LoVo (cell line): Measurements from ENCODE around the gene RGS5.

ENCODE experiments used
- DNase-seq: peaks from one replicate; pipeline ENCODE4 v3.0.0-alpha.2; 2016; ENCODE audit warnings: low spot score

The RGS5 gene

DNA sequence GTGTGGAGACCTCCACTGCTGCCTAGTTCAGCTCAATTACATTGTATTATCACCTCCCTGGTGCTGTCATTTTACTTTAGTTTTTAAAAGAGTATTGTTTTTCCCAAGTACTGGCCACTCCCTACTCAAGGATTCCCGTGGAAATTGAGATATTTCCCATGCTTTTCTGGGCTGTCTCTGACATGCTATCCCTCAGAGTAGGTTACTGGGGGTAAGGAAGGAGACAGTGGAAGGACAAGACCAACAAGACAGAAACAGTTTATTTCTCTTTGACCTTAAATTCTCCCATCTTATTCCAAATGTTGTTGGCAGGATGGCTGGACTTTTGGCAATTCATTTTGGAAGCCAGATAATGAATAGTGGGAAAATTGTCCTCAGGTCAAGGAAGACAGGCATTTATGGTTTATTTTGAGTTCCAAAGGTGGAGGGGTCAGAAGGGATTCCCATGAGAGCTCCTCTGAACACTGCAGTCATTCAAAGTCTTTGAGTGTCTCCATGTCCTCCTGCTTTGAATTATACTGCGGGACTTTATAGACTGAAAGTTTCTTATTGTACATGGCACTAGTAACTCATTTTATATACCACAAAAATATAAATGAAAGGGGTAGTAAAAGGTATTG is 20.3 kb downstream of the RGS5 start:
- DNase-seq: no peak

DNA sequence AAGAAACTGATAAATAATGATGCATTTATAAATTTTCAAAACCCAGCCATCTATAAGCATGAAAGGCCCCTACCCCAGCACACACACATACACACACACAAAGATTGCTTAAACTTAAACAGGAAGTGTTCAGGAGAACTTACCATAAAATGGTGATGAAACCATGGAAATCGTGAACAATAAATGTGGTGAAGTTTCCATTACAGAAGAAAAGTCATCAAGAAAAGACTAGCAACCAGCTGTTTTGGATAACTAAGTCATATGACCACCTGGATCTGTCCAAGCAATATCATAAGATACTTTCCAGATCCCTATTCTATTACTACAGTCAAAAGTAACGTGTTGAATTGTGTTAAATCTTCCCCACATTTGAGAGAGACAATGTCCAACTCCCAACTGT is 24.1 kb downstream of the RGS5 start:
- DNase-seq: no peak

DNA sequence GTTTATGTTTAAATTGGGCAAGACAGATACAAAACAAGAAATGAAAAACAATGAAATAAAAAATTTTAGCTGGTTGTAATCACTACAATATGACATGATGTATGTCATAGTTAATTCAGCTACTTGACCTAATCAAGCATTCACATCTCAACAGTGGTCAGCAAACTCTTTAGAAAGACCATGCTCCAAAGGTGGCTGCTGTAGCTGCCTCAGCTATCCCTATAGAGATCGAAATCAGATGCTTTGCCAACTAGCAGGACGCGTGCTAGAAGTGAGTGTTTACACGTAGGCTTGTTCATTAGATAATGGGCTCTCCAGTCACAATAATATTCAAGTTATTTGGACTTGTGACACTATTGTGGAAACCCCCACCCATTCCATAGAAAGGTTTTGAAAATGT is 25.9 kb downstream of the RGS5 start:
- no peak for DNase-seq

DNA sequence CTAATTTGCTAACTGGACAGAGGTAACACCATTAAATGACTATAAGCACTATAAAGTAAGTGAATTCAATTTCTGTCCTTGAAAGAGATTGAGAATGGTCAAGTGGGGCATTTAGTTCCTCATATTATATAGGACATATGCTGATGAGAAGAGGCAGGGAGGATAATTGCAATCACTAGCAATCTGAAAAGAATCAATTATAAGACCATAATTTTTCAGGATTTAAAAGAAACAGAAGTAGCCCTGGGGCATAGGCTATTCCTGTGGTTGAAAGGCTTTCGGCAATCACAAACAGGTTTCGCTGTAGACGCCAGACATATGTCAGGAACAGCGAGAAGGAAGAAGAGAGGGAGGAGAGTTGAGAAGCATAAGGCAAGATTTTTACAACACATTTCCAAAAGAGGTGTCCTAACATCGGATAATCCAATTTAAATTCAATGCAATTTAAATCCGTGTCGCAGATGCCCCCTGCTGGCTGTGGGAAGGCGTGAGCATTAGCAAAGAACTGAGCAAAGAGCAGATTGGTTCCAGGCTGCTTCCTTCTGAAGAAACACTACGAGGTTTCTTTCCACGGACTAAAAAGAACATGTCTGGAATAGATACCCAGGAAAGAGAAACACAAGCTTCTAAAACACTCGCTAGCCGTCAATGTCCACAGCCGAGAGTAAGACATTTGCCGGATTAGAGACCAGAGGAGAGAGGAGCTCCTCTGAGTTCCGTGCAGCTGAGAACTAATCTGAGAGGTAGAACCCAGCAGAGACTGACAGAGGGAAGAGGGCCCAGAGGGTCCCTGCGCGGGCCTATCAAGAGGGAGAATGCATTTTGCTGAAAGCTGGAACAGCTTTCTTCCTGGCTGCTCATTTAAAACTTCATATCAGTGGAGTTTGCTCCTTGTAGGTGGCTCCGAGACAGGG is 27.9 kb downstream of the RGS5 start:
- DNase-seq: peak; percentile 47

DNA sequence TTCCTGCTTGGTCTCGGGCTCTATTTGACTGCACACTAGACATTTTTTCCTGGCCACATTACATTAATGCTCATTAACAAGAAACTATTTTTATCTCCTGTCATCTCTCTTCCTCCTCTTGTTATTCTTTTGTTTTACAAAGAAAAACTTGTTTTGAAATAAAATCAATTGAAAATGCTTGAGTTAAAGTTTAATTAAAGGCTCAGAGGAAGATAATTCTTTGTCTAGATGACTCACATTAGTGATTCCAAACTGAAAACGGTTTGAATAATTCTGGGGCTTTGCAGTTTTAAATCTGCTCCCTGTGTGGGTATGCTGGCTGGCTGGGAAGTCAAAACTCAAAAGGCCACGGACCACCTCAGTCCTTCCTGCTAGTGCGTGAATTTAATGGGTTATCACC is 29.6 kb downstream of the RGS5 start:
- DNase-seq: no peak

DNA sequence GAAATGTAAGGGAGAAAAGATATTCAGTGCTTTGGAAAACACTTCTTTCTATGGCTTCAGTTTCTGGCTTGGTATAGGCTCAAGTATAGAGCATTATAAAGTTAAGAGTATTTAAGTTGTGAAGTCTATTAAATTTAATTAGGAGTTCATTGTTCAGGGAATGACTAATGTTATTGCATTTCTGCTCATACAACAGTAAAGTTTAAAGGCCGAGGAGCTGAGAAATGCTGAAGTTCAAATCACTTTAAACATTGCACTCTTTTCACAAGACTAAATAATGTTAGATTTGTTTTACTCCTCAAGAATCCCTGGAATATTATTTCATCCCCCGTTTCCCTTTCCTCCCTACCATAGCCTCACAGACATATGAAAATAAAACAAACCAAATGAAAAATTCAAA is 30.1 kb downstream of the RGS5 start:
- DNase-seq: no peak

DNA sequence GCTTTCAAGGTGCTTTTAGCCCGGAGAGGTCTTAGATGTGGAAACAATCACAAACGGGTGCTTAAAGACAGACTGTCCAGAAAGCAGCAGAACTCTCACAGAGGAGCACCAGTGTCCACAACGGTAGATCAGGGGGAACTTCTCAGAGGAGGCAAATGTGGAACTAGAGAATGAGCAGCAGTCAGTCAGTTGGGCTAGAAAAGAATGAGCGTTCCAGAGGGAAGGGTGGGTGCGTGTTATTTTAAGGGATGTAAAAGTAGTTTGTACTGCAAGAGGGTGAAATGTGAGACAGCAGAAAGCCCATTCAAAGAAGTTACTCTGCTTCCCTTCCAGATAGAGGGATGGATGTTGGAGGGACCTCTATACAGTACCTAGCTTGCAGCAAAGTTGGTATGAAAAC is 30.9 kb downstream of the RGS5 start:
- no peak for DNase-seq

DNA sequence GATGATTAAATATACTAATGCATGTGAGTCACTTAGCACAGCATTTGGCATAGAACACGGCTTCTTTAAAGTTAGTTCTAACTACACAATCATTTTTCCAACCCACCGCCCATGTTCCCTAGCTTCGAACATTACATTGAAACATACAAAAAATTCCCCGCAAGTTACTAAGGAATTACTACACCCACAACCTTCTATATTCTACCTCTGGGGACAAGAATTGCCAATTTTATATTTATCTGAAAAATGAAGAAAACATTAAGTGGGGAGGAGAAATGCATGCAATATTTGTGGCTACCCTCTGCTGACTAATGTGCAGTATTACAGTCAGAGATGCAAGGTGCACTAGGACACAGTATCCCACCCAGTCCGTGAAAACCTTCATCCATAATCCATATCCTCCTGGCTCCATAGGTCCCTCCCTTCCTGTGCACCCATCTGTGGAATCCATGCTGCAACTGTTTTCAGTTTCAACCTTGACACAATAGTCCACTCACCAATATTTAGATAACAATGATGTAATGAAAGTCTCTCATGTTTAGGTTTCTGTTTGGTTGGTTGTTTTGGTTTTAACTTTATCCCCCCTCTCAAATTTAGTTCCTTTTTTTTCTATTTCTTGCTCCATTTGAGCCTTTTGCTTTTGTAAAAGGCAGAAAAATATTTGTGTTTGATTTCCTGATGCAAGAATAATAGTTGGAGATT is 31.6 kb downstream of the RGS5 start:
- no peak for DNase-seq

DNA sequence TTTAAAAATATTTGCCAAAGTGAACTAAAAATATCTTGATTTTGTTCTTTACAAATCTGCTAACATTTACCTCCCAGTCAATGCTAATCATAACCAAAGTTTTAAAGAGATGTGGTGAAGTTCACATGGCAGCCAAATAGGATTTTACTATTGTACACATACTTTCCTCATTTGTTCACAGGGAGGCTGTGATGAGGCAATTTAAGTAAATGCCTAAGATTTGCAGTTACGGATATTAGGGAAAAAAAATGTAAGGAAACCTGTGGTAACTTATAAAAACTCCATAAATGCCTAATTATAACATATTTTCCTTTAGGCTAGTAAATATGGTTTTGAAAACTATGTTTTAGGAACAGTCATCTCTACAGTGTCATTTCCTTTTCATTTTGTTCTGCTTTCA is 32.4 kb downstream of the RGS5 start:
- DNase-seq: no peak

DNA sequence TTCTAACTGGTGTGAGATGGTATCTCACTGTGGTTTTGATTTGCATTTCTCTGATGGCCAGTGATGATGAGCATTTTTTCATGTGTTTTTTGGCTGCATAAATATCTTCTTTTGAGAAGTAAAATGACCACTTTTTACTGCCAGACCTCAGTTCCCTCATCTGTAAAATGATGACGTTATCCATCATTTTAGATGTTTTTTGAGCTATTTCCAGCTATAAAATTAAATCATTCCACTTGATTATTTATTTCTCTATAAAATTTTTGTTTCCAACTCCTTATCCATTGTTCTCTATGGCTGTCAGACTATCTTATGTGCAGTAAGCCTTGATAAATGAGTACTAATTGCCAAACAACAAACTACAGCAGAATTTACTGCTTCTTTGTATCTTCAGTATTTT is 33.2 kb downstream of the RGS5 start:
- no peak for DNase-seq

DNA sequence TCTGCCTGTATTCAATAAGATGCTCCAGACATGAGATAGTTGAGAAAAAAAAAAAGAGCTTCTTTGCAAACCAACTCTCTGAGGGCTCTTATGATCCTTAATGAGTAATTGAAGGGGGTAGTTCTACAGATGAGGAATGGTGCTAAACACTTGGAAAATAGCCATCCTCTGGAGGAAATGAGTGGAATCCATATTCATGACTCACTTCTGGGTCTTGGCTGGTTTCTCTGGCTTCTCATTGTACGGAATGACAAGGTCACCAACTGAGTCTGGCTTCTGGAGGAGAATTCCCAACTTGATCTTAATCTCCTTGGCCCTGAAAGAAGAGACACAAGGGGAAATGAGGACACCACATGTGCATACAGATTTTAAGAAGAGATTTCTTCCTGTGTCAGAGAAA is 34.7 kb downstream of the RGS5 start:
- DNase-seq: peak; percentile 53

DNA sequence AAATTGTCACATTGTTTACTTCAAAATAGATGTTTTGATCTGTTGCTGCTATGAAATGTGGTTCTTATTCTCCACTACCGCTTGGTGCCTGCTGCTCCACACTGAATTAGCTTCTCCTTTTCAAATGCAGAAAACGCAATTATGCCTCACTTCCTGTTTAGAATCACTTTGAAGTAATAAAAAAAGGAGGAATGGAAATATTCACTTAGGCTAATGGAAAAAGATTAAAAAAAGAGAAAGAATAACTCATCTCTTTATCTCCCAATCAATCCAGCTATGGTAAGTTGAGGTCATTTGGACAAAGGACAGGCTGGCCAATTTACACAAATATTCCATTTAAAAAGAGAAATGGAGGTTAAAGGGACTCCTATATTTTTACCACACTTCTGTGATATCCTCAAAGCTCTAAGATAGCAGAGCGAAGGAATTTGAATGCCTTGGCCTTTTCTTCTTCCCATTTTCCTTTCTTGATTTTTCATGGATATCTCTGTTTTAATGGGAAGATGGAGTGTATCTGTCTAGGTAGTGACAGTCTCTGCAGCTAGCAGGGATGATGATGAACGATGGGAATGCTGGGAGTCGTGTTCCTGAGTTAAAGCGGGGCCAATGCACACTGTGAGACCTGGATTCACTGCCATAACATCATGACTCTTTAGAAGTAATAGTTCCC is 35.7 kb downstream of the RGS5 start:
- DNase-seq: no peak

DNA sequence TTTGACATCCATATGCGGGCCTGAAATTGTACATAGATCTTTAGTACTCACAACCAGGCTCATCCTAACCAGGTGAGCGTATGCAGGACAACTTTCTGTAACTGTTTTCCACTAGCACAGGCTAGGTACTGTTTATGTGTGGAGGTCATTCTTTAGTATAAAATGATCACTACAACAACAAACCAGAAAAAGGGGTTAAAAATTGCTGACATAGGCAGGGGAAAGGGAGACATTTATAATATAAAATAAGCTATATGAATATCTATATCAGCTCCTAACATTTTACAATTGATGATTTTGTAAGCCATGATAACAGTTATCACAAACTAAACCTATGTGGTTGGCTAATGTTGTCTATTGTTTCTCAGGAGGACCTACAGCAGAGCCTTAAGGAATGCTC is 37.6 kb downstream of the RGS5 start:
- DNase-seq: no peak

DNA sequence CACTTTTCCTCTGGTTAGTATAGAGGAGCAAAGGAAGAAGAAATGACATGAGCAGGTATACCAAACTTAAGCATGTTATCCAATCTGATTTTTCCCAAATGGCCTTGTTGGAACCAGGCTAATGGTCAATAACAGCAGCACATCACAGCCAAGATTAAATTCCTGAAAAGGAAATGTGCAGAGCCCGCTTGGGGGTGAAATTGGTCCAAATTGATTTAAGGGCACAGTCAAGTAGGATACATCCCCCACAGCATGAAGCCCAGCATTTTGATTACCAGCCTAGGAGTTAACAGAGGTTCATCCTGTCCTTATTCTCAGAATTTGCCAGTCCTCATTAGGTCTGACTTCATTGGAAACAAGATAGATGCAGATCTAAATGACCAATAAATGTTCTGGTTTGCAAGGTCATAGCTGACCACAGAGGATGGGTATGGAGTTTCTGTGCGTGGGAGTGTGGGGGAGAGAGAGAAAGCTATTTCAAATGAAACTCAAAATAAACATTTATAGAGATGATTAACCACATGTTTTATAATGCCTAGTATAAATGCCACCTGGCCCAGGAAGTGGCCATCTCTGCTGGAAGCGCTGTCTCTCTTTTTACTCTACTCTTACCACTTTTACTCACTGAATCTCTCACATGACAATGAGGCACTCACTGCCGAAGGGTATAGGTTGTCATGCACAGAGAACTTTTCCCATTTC is 38.7 kb downstream of the RGS5 start:
- DNase-seq: no peak

DNA sequence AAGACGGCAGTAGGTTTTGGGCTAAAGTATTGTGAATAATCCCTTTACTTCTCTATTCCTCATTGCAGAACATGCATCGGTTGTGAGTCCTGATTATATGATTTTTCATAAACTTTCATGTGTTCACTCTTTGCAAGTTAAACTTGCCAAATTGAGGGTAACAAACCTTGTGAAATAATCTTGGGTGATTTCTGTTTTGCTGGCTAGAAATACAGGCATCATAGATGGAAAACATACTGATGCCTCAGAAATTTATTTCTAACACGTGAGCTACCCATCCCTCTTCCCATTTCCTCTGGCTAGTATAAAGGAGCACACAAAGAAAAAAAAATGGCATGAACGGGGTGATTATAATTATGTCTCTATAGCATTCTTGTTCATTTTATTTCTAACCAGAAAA is 39.6 kb downstream of the RGS5 start:
- DNase-seq: no peak

DNA sequence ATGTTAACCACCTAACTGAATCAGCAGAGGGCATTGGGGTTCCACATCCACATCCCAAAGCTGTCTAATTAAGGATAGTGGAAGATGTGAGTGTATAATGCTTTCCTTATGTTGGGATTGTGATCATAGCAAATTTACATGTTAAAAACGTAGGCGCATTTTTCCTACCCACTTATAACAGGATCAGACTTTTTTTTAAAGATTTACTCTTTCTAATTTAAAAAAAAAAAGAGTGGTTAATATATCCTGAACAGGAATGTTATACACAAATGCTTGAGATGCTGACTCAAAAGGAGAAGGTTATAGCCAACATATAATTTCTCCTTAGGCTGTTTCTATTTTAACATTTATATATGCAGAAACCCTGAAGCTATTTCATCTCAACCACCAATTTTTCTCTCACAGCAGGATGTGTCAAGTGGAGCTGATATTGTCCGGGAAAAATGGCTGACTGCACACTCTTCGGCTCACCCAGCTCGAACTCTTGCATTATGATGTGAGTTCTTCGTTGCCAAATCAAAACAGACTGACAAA is 40.3 kb downstream of the RGS5 start:
- no peak for DNase-seq

DNA sequence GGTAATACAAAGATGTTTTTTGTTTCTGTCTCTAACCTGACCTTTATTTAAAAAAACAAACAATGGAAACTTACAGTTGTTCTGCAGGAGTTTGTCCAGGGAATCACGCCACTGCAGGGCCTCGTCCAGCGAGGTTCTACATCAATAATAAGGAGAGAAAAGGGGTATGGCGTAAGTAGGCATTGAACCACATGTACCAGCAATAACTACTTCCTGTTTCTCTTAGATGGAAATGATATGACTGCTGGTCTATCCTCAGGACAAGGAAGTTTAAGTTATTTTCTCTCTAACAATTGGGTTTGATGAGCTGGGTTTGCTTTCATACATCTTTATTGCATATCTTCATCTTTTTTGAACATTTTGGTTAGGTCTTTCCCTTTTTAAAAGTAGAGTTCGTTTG is 40.9 kb downstream of the RGS5 start:
- no peak for DNase-seq

DNA sequence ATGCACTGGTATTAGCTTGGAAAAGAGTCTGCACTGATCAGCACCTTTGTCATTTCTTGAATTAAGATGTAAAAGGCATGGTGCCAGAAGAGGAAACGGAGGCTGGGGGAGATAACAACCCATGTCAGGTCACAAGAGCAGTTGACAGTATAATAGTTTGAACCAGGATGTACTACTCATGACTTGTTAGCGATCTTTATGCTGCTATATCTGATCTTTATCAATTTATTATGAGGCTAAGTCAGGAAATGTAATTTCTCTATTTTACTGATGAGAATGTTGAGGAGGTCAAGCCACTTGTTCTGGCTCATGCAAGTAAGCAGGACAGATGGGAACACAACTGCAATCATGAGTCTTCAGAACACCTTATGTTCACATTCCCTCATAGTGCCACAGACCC is 41.4 kb downstream of the RGS5 start:
- DNase-seq: no peak

DNA sequence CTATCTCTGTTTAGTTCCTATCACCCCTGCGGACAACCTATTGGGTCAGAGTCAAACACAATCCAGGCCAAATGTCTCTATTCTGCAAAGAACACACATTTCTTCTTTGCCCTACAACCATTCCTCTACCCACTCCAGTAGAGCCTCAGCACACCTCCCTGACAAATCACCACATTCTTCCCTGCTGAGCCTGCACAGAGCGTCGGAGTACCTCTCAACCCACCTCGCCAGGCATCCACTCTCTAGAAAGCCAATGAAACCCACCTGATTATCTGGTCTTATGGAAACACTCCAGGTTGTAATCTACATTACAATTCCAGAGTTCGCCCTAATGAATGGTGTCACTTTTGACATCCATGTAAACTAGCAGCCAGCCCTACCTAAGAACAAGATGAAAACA is 47.1 kb downstream of the RGS5 start:
- DNase-seq: no peak

DNA sequence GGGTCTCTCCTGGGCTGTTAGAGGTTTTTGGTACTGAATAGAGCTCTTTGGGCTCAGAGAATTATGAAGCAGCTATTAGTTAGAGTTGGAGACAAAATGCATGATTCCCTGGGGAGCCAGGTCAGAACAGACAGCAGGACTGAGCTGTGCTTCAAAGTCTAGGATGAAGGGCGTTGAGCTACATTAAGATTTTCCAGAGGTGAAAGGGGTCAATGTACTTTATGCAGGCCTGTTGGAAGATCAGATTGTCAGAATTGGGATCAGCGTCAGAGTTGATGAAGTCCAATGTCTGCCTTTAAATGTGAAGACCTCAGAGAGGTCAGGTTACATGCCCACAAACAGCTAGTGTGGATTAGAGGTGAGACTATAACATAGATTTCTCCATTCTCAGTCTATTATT is 53.8 kb downstream of the RGS5 start:
- no peak for DNase-seq

DNA sequence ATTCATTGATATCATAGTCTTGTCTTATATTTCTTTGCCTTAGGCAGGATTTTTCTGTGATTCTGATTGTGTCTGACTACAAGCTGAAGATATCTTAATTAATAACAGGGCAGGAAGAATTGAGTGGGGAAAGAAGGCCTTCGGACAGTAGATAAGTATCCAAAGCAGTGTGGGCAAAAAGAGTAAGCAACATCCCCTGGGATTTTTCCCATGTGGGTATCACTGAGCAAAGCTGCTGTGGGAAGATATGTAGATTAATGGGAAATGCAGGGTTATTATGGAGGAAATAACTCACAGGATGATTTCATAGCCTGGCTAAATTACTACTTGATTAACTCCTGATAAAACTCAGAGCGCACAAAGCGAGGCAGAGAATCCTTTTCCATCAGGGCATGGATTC is 55.7 kb downstream of the RGS5 start:
- no peak for DNase-seq

DNA sequence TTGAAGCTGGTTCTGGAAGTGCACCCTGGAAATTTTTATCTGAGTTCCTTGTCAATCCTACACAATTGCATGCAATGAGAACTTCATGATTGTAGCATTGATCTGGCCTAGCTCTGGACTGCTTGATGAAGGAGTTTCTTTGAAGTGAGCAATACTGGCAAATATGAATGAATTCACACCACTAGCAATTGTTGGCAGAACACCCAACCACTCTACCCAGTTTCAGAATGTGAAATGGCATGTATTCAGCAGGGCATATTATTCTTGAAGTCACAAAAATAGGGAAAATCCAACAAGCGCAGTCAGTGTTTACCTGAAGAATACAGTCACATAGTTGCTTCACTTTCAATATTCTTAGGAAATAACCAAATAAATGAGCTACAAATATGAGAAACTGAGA is 57.3 kb downstream of the RGS5 start:
- no peak for DNase-seq
